GM12878 (cell line): ENCODE measurements around the gene DICER1.

Experiments
- POLR2AphosphoS5 ChIP-seq: IDR thresholded peaks from 2 replicates; pipeline ENCODE4 v1.6.1; 2011; ENCODE audit warnings: mild to moderate bottlenecking, low read length, inconsistent platforms
- TF ChIP-seq, protein P1 (sequence below), 3 experiments: IDR thresholded peaks in 2 of 3; conservative IDR thresholded peaks in 1 of 3; 2 replicates each; pipeline ENCODE4 v1.5.1; 2011; ENCODE audit warnings: low read depth in 3 of 3, low read length in 3 of 3, mild to moderate bottlenecking in 3 of 3, control low read depth in 2 of 3, moderate library complexity in 2 of 3, inconsistent platforms in 1 of 3, mixed read lengths in 1 of 3; ENCODE audit not compliant: control insufficient read depth in 2 of 3, insufficient read depth in 1 of 3; ENCODE audit errors: extremely low read depth in 1 of 3
- TF ChIP-seq, protein P2 (sequence below): IDR thresholded peaks from 2 replicates; pipeline ENCODE4 v1.6.1; 2012; ENCODE audit warnings: low read depth, low read length, improper control_type of control experiment

DNA sequence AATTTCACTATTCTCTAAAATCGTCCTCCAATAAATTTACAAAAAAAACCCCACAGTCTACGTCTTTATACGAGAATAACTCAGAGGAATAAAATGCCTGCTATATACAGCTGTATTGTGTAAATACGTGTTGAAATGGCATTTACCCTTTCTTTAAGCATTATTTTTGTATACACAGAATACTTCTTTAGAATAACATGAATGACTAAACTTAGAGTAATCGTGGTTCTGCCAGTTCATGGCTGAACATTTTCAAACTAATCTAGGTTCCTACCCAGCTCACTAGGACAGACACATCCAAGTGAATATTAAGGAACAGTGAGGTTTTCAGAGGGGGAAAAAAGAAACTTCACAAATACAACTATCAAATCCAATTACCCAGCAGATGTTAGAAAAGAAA lies 24.6 kb downstream of the DICER1 start:
- TF ChIP-seq, protein P1, sequence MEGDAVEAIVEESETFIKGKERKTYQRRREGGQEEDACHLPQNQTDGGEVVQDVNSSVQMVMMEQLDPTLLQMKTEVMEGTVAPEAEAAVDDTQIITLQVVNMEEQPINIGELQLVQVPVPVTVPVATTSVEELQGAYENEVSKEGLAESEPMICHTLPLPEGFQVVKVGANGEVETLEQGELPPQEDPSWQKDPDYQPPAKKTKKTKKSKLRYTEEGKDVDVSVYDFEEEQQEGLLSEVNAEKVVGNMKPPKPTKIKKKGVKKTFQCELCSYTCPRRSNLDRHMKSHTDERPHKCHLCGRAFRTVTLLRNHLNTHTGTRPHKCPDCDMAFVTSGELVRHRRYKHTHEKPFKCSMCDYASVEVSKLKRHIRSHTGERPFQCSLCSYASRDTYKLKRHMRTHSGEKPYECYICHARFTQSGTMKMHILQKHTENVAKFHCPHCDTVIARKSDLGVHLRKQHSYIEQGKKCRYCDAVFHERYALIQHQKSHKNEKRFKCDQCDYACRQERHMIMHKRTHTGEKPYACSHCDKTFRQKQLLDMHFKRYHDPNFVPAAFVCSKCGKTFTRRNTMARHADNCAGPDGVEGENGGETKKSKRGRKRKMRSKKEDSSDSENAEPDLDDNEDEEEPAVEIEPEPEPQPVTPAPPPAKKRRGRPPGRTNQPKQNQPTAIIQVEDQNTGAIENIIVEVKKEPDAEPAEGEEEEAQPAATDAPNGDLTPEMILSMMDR (IDR thresholded peaks at IDR 0.05 in 2 of 3, conservative IDR thresholded peaks at IDR 0.05 in 1 of 3; ENCODE audit: control insufficient read depth in 2 of 3, extremely low read depth in 1 of 3, insufficient read depth in 1 of 3, low read depth in 3 of 3, low read length in 3 of 3) = no peak
- TF ChIP-seq, protein P2, sequence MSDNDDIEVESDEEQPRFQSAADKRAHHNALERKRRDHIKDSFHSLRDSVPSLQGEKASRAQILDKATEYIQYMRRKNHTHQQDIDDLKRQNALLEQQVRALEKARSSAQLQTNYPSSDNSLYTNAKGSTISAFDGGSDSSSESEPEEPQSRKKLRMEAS = no peak
- no peak for TF ChIP-seq POLR2AphosphoS5
